Hepatocyte (in vitro differentiated cells): ENCODE data around the gene NAMPT.

ENCODE experiments used
- CTCF ChIP-seq: fragments of 200-600 bp; sonication (generic); IDR thresholded peaks from 2 replicates; pipeline ENCODE4 v1.5.1; 2016; ENCODE audit warnings: antibody characterized with exemption, mild to moderate bottlenecking; ENCODE audit not compliant: poor library complexity
- EZH2 ChIP-seq: fragments of 200-600 bp; sonication (generic); IDR thresholded peaks from 2 replicates; pipeline ENCODE4 v1.6.1; 2016; ENCODE audit warnings: antibody characterized with exemption, mild to moderate bottlenecking, borderline replicate concordance
- EZH2phosphoT487 ChIP-seq: fragments of 200-600 bp; sonication (generic); IDR thresholded peaks from one replicate; pipeline ENCODE4 v1.6.1; 2018; ENCODE audit warnings: antibody characterized with exemption, mild to moderate bottlenecking, low read depth, moderate library complexity; ENCODE audit not compliant: unreplicated experiment, severe bottlenecking

GRCh38 chr7:106283831-106284713, 711 bp downstream of the NAMPT start:
- TF ChIP-seq CTCF, result no peak
- TF ChIP-seq EZH2, result no peak
- TF ChIP-seq EZH2phosphoT487, result no peak
